Adrenal gland (tissue), 12 donors: ENCODE results near the gene MEAF6. TPM values are rescaled to one million over a fixed set of nuclear protein-coding genes. Genes with fewer than 3 reads are reported as not detected.
"Not testable (repeated sequence)": the region's sequence is repeated elsewhere in the genome, so short reads cannot be mapped to it uniquely, and the experiment has no call there.

Source experiments
- DNase-seq, 7 donors: peaks; one replicate each; pipeline ENCODE4 v3.0.0-alpha.2; 2019 to 2020
- H3K27ac ChIP-seq, 5 donors: fragments of 200-600 bp; sonication (generic) in 4 of 5; 1 replicate in 3 of 5; 2 replicates in 2 of 5; pipeline versions ENCODE4 v1.5.1 to v1.8.0; 2016 to 2020; ENCODE audit warnings: mild to moderate bottlenecking in 1 of 5
- H3K27me3 ChIP-seq: fragments of 200-600 bp; 2 replicates; pipeline ENCODE4 v1.8.0; 2021
- H3K36me3 ChIP-seq, 2 donors: fragments of 200-600 bp; replicated peaks in 1 of 2; 1 replicate in 1 of 2; 2 replicates in 1 of 2; pipeline versions ENCODE4 v1.5.1 to v1.8.0; 2018 to 2022
- H3K4me1 ChIP-seq, 2 donors: fragments of 200-600 bp; replicated peaks in 1 of 2; 1 replicate in 1 of 2; 2 replicates in 1 of 2; pipeline versions ENCODE4 v1.5.1 to v1.8.0; 2018 to 2021
- H3K4me3 ChIP-seq, 4 donors: fragments of 200-600 bp; sonication (generic) in 3 of 4; one replicate each; pipeline ENCODE4 v1.5.1; 2016 to 2018
- H3K9me3 ChIP-seq, 3 donors: fragments of 200-600 bp; sonication (generic) in 1 of 3; replicated peaks in 1 of 3; 1 replicate in 2 of 3; 2 replicates in 1 of 3; pipeline versions ENCODE4 v1.5.1 to v1.8.0; 2016 to 2021
- CTCF ChIP-seq, 6 experiments: fragments of 450-650 bp in 4 of 6; fragments of 200-600 bp in 2 of 6; sonication (generic) in 1 of 6; IDR thresholded peaks; 1 replicate in 5 of 6; 2 replicates in 1 of 6; pipeline versions ENCODE4 v1.5.1 to v1.8.0; 2016 to 2021; ENCODE audit warnings: antibody characterized with exemption in 6 of 6, mild to moderate bottlenecking in 2 of 6, moderate library complexity in 1 of 6
- POLR2A ChIP-seq, 2 donors: fragments of 450-650 bp; IDR thresholded peaks; one replicate each; pipeline ENCODE4 v1.6.1; 2017; ENCODE audit warnings: antibody characterized with exemption in 2 of 2, mild to moderate bottlenecking in 2 of 2, moderate library complexity in 1 of 2
- WGBS, 4 donors: extraction: QIAGEN DNeasy Blood & Tissue Kit in 2 of 4; methylation state at CpG; one replicate each; pipeline versions ENCODE4 v1.1.5 to v1.1.7; 2013 to 2017; 5-methylcytosine and 5-hydroxymethylcytosine counted together
- intact Hi-C, 2 donors: fragments of 100-400 bp; cut with DNase I; formaldehyde crosslinking; loops; one replicate each; pipeline versions ENCODE4 v1.14.1 to v1.15.0; 2022 to 2023
- polyA plus RNA-seq, 3 donors: library from polyadenylated mRNA; stranded (reverse); fragments of 200-250 nt in 2 of 3; fragments of 350-450 nt in 1 of 3; fragmentation: Illumina TruSeq in 1 of 3; extraction: RNeasy Lipid Tissue Mini Kit (QIAGEN cat#74804) in 1 of 3; gene quantifications; one replicate each; pipeline ENCODE4 v1.2.3, GENCODE V29; 2013 to 2014
- total RNA-seq, 9 donors: library from RNA; depleted of rRNA in 4 of 9; stranded (reverse); fragments of >200 nt in 4 of 9; fragments of 120-200 nt in 1 of 9; fragmentation: NEBNext Ultra II Directional in 1 of 9; extraction: Animal tissue kit (Norgen Biotek cat#: 25700) in 1 of 9; gene quantifications; one replicate each; pipeline versions ENCODE4 v1.1.0 to v1.2.4, GENCODE V29; 2013 to 2023
- donor health status: healthy with polysubstance abuse.
- donor health status: Bipolar disorder and iron deficiency.
- donor health status: DM: yes; HTN: yes; CAD: no.
- donor health status: DM: no; HTN: no; CAD: no.
- donor health status: DM: no; HTN: no; CAD: no.
- donor health status: DM: yes; HTN: yes; CAD: no.

Gene MEAF6
- total and polyA plus RNA-seq, 12 donors, result 37.8 to 74.5 (median 56.0) TPM

GRCh38 chr1:37560401-37561132, 46.0 kb upstream of the MEAF6 start:
- intact Hi-C loops, result no loop called here
- no peak for DNase-seq
- Histone ChIP-seq H3K9me3 (no peaks in the 10 kb centered on the region), H3K4me1 (peaks cover 13 to 14% of the 10 kb centered on the region in 2 donors), H3K4me3 (no peak overlapping the region), H3K36me3 (peaks cover 0 to 12% of the 10 kb centered on the region in 2 donors), H3K27ac (no peak overlapping the region), H3K27me3 (no peaks in the 10 kb centered on the region)
- TF ChIP-seq POLR2A (IDR thresholded peaks at IDR 0.05), result no peak
- TF ChIP-seq CTCF (IDR thresholded peaks at IDR 0.05), result no peak
- 80 to 90% (median 83%) methylated on average over 10 of the region's 10 CpGs for WGBS, 4 donors

- H3K9me3 ChIP-seq, intact Hi-C loops, H3K4me3 ChIP-seq, H3K36me3 ChIP-seq, H3K27me3 ChIP-seq, H3K27ac ChIP-seq, DNase-seq: not testable (repeated sequence)
- WGBS, 4 donors, result 65 to 76% (median 70%) methylated on average over 12 of the region's 12 CpGs
- H3K4me1 ChIP-seq, result peaks cover 13 to 14% of the 10 kb centered on the region in 2 donors
These were observed 45.4 kb upstream of the MEAF6 start for GRCh38 chr1:37559957-37560379.

- H3K36me3 ChIP-seq, result peaks cover 0 to 4% of the 10 kb centered on the region in 2 donors
- H3K4me3 ChIP-seq, result no peak overlapping the region
- H3K27ac ChIP-seq, result no peak overlapping the region
- TF ChIP-seq POLR2A (IDR thresholded peaks at IDR 0.05), result no peak
- no peak for TF ChIP-seq CTCF (IDR thresholded peaks at IDR 0.05)
- H3K9me3 ChIP-seq, result no peaks in the 10 kb centered on the region
- WGBS, 4 donors, result 84 to 95% (median 91%) methylated on average over 1 to 7 of the region's 7 CpGs
- DNase-seq, result no peak
- intact Hi-C loops, result no loop called here
- H3K4me1 ChIP-seq, result peaks cover 13 to 14% of the 10 kb centered on the region in 2 donors
- H3K27me3 ChIP-seq, result no peaks in the 10 kb centered on the region
These were observed 44.5 kb upstream of the MEAF6 start for GRCh38 chr1:37559080-37559479.

- Histone ChIP-seq H3K36me3 (peaks cover 0 to 4% of the 10 kb centered on the region in 2 donors), H3K4me1 (peaks cover 14 to 16% of the 10 kb centered on the region in 2 donors), H3K27me3 (no peaks in the 10 kb centered on the region), H3K4me3 (no peak overlapping the region), H3K27ac (no peak overlapping the region), H3K9me3 (no peaks in the 10 kb centered on the region)
- no peak for TF ChIP-seq CTCF (IDR thresholded peaks at IDR 0.05)
- TF ChIP-seq POLR2A (IDR thresholded peaks at IDR 0.05), result no peak
- intact Hi-C loops, result no loop called here
- 88 to 96% (median 89%) methylated on average over 1 of the region's 1 CpG for WGBS, 4 donors
- no peak for DNase-seq
These were observed 43.8 kb upstream of the MEAF6 start for GRCh38 chr1:37558411-37558810.

GRCh38 chr1:37557402-37557801, 42.8 kb upstream of the MEAF6 start:
- intact Hi-C loops, result no loop called here
- Histone ChIP-seq H3K4me3 (peak overlapping the region in 1 of 4 donors; percentile 53), H3K4me1 (peaks cover 23 to 25% of the 10 kb centered on the region in 2 donors), H3K9me3 (no peaks in the 10 kb centered on the region), H3K27me3 (no peaks in the 10 kb centered on the region), H3K36me3 (peaks cover 0 to 5% of the 10 kb centered on the region in 2 donors), H3K27ac (peak overlapping the region in 2 of 5 donors; percentile 44 to 52)
- DNase-seq, result no peak
- WGBS, 4 donors, result 71 to 91% (median 87%) methylated on average over 3 of the region's 3 CpGs
- TF ChIP-seq CTCF (IDR thresholded peaks at IDR 0.05), result no peak
- TF ChIP-seq POLR2A (IDR thresholded peaks at IDR 0.05), result no peak
